NCI-H2029 (cell line): Measurements from ENCODE around the gene FOXB2.
"Not testable (repeated sequence)": the region's sequence is repeated elsewhere in the genome, so short reads cannot be mapped to it uniquely, and the experiment has no call there.

ENCODE experiments used
- DNase-seq: peaks from one replicate; lab custom pipeline; 2025; lab: John Stamatoyannopoulos, UW

FOXB2 gene

DNA sequence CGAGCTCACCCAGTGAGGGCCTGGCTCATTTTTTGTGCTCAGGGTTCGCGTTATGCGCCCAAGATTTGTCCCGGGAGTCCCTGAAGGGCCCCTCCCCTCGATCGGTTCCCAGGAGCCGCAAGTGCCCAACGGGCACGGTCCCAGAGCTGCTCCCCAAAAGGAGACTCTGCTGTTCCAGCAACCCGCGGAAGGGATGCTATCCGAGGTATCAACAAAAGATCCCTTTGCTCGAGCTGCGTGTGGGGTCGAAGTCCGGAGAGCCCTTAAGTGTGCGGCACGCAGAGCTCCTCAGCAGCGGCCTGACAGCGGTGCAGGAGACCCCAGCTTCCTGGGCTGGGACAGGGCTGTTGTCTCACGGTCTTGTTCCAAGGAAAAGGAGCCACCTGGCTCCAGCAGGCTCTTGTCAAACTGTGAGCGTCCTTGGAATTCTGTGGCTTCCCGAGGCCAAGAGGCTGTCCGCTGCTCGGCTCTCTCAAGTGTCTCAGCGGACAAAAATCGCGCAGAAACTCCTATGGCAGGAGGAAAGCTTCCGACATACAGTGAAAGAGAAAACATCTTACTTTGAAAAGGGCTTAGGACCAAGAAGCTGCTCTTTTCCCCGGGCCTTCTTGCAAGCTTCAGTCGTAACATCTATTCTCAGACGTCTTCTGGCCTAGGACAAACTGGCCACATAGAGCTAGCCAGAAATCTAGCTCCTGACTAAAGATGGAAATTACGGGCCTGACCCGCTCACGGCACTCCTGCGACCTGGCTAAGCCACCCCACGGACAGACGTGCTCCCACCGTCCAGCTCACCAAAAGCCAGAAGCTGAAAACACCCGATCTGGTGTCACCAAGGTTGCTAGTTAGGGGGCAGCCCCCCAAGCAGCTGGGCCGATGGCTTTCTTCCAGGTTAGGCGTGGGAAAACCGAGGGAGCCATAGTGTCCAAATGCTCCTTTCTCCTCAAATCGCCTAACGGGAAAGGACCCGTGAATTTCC, 2.6 kb upstream of the FOXB2 start:
- DNase-seq, result no peak

DNA sequence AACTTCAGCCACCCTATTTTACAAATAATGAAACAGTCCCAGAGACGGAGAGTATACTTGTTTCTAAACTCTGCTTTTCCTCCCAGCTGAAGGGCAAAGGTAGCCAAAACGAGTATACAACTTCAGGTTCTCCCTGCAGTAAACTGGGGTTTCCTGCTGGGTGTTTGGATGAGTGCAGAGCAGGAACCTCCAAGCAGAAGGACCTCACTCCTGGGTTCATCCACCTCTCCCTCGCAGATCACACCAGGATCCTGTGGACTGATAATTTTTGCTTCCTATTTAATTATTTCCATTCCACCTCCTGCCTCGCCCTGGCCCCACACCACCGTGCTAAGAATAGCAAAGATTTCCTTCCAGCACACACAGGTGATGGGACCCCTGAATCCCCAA, 2.0 kb upstream of the FOXB2 start:
- DNase-seq, result no peak

DNA sequence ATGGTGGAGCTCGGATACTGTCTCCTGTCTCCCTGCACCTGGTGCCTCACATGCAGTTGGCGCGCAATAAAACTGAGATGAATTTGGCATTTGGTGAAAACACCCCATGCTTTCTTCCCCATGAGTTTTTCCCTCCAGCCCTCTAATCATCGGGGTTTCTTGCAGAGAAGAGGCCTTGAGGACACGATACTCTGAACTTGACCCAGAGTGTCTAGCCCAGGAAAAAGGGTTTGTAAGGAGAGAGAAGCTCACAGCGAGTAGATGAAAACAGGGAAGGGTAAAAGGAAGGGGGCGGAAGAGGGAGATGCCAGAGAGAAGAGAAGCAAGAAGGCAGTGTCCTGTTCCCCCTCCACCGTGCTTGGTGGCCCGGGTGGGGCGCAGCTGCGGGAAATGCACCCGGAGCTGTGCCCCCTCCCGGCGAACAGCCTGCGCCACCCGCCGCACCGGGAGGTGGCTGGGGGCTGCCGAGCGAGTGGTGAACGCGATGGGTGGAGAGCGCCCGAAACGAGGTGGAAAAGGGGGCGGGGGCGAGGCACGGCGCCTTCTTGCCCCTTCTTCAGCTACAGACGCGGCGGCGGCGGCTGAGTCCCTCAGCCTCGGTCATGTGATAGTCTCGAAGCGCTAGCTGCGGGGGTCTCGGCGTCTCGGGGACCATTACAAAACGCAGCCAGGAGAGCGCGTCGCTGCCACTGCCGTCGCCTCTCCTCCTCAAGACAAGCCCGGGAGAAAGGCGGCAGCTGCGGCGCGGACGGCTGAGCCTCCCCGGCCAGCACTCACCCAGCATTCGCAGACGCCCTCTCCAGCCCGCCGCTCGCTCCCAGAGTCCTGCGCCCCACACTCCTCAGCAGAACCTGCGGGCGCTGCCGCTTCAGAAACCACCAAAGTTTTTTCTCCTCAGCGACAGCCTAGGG, 1.1 kb upstream of the FOXB2 start:
- DNase-seq, result no peak

DNA sequence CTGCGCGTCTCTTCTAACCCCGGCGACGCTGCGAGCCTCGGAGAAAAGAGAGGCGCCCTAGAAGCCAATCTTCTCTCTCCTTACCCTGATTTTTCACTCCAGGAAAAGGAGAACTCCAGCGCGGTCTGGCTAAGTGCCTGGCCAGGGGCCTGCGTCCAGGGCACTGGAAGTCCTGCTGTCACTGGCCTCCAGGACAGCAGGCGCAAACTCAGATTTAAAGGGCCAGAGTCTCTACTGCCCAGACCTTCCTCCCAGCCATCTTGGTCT, 553 bp upstream of the FOXB2 start:
- DNase-seq, result no peak

DNA sequence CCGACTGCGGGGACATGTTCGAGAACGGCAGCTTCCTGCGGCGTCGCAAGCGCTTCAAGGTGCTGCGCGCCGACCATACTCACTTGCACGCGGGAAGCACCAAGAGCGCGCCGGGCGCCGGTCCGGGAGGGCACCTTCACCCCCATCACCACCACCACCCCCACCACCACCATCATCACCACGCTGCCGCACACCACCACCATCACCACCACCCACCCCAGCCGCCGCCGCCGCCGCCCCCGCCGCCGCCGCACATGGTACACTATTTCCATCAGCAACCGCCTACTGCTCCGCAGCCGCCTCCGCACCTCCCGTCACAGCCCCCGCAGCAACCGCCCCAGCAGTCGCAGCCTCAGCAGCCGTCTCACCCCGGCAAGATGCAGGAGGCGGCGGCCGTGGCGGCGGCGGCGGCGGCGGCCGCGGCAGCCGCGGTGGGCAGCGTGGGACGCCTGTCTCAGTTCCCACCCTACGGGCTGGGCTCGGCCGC, 514 bp downstream of the FOXB2 start:
- DNase-seq, result no peak

DNA sequence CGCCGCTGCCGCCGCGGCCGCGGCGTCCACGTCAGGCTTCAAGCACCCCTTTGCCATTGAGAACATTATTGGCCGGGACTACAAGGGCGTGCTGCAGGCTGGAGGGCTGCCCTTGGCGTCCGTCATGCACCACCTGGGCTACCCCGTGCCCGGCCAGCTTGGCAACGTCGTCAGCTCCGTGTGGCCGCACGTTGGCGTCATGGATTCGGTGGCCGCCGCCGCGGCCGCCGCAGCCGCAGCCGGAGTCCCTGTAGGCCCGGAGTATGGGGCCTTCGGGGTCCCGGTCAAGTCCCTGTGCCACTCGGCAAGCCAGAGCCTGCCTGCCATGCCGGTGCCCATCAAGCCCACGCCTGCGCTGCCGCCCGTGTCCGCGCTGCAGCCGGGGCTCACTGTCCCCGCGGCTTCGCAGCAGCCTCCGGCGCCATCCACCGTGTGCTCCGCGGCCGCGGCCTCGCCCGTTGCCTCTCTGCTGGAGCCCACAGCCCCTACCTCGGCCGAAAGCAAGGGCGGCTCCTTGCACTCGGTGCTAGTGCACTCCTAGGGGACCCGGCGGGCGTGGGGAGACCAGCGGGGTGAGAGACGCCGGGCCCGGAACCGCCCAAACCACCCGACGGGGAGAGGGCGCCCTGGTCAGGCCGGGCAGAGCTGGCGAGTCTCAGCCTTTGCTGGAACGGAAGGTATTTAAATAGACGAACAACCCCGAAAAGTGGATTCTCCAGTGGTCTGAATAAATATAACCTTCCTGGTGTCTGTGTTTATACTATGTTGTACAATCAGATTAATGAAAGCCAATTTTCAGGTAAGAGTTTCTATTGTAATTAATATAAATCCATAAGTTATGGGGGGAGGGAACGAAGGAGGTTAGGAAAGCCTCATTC, 1.2 kb downstream of the FOXB2 start:
- DNase-seq, result no peak

DNA sequence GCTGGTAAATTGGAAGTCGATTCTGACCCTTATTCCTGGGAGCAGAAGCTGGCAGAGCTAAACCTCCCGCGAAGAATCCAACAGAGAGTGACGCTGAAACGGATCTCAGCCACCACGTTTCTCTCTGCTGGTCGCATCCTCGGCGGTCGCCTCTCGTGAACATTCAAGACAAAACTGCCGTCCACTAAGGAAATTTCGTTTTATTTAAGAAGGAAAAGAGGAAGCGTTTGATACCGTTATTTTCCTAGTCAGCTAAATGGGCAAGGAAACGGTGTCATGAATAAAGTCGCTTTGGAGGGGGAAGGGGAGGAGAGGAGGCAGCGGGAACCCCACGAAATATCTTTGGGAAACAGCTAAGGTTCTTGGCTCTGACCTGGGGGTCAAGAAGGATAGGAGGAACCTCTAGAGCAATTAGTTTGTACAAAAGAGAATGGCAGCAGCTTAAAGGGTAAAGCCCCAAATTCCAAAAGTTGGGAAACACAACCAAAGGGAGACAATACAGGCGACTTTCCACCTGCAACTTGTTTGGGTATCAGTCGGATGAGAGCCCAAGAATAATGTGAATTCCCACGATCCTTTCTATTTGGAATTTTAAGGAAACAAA, 1.9 kb downstream of the FOXB2 start:
- no peak for DNase-seq

DNA sequence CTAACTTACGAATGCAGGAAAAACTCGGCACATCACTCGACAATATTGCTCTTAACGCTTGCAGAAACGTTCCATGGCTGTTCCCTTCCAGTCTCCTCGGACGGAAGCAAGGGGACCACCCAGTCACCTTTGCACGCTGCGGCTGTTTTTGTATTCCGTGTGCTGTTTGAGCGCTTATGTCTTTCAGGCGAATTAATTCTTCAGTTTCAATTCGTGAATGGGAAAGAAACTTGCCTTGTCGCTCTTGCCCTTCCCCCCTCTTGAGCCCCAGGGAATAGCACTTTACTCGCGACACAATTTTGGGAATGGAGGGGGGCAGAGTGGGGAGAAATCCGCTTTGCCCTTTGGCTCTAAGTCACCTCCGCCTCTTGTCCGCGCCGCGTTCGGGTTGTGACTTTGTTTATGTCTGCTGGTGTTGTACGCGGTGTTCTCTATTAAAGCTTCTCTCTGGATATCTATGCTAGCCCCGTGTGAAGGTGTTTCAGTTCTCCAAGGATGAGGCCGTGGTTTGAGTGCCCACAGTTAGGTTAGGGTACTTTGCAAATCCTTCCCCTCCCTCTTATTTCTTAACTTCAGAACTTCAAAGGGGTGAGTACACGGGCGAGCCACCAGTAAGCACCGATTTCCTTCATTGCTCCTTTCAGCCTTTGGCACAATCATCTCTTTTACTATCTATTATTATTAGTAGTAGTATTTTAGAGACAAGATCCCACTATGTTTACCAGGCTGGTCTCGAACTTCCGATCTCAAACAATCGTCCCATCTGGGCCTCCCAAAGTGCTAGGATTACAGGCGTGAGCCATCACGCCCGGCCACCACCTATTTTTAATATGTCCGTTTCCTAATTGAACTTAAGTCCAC, 2.7 kb downstream of the FOXB2 start:
- no peak for DNase-seq

DNA sequence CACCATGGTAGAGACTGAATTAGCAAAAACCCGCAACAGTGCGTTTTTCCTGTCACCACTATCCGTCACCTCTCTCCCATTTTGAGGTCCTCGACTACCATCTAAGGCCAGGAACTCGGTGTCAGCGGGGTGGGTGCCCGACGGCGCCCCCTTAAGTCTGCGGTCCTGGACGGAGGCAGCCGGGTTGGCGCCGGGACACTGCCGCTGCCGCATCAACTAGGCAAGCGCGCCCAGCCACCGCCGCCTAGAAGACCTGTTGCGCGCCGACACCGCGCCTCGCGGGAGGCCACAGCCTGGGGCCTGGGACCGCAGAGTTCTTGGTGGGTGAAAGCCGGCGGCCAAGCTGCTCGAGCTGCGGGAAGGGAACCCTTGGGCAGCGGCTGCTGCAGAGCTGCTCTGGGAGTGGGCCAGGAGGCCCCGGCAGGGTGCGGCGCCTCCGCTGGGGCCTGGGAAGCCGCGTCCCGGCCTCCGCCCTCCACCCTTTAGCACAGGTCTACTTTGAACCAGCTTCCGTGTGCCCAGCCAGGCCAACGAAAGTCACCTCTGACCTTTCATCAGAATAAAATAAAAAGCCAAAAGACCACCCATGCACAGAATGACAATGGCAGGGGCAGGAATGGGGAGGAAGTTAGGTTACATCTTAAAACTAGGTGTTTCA, 3.5 kb downstream of the FOXB2 start:
- no peak for DNase-seq

DNA sequence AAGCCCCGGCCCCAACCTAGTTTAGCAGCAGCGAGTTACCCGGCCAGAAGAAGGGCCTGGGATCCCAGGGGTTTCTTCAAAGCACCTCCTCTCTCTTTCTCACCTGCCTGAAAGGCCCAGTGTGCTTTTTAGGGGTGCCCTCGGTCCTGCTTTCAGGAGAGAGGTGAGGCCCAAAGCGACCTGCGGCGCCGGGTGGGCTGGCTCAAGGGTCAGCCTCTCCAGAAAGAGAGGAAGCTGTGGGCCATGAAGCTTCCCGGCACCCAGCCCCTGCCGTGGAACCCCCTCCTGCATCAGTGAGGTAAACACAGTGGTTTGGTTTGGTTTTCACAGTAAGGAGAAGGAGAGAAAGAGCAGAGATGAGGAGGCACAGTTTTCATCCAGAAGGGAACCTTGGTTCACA, 4.3 kb downstream of the FOXB2 start:
- no peak for DNase-seq

DNA sequence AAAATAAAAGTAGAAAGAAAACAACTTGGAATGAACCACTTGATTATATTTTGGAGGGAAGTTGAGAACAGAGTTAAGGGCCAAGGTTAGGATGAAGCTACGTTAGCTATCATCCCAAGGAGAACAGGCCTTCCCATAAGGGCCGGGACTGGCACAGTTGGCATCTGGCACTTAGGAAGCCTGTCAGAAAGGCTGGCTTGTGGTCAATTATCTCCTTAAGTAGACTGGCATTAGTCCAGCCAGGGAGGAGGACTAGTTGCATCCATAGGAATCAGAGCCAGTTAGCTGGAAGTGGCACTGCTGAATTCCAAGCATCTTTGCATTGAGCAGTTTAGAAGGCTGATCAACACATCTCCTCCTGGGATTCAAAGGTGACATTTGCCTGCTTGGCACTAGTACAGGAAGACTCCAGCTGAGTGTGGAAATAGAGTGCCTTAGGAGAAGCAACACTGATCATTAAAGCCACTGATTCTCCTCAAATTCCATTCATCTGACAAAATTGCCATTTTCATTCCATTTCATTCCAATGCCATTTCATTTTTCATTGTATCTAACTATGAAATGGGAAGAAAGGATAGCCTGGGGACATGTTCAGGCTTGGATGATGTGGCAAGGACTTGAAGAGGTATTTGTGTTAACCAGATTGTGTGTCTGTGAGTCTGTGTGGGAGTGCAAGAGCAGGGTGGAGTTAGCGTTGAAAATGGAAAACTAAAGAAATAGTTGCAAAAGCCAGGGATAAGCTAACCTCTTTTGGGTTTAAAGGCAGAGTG, 5.5 kb downstream of the FOXB2 start:
- peak; percentile 53 for DNase-seq

DNA sequence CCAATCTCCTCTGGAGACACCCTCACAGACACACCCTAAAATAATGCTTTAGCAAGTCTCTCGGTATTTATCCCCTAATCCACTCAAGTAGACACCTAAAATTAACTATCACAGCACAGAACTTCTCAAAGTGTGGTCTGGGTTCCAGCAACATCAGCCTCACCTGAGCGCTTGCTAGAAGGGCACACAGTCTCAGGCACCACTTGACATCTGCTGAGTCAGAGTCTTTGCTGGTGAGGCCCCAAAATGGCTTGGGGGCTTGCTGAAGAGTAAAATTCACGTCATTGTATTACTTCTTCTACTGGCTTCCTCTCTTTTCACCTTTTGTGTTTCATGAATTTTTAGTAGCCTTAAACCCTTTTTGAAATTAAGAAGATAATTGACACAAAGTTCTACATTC, 9.0 kb downstream of the FOXB2 start:
- no peak for DNase-seq

DNA sequence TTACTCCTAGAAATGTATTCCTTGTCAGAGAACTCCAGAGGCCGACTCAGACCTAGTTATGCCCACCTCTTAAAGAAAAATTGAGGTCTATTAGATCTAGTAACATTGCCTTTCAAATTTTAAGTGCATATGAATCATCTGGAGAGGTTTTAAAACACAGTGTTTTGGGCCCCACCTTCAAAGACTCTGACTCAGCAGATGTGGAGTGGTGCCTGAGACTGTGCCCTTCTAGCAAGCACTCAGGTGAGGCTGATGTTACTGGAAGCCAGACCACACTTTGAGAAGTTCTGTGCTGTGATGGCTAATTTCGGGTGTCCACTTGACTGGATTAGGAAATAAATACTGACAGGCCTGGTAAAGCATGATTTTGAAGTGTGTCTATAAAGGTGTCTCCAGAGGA, 10.6 kb downstream of the FOXB2 start:
- no peak for DNase-seq

DNA sequence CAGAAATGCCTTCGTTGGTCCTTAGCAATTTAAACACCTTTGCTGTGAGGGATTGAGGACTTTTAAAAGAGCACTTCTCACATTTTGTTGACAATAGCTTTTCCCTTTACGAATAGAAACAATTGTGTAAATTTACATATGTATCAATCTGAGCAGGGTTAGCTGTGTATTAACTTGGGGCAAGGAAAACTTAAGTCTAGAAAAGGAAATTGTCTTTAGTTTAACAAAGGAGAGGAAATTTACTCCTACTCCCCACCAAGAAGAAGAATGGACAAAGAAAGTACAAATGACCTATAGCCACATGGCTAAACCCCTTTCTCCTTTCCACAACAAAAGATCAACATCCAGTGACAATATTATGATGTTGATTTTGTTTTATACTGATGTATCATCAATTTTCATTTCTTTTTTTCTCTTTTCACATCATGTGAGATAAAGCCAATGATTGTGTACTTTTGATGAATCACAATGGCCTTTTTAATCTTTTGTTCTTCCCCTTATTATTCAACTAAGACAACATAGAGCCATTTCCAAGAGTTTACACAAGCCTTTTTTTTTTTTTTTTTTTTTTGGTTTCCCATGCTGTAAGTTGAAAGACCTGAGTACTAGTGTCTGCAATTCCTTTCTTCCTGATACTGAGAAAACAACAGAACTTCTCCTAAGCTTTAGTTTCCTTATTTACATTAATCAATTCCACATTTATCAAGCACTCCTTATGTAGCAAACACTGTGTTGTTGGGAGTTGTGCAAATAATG, 19.0 kb downstream of the FOXB2 start:
- DNase-seq, result no peak

DNA sequence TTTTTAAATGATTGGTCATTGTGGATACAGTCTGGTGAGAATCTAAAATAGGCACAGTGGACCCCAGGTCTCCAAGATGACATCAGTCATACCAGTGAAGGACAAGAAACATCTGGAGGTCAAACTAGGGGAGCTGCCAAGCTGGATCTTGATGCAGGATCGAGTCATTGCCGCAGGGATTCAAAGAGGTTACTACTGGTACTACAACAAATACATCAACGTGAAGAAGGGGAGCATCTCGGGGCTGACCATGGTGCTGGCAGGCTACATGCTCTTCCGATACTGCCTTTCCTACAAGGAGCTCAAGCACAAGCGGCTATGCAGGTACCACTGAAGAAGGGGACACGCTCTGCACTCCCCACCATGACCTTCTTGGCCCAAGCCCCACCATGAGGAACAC, 20.9 kb downstream of the FOXB2 start:
- no peak for DNase-seq

DNA sequence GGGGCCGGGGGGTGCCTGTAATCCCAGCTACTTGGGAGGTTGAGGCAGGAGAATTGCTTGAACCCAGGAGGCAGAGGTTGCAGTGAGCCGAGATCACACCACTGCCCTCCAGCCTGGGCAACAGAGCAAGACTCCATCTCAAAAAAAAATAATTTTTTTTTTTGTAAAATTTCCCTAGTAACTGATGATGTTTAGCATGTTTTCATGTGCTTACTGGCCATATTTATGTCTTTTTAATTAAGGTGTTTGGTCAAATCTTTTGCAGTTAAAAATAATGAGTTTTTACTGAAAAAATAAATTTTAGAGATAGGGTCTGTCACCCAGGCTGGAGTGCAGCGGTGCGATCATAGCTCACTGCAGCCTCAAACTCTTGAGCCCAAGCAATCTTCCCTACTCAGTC, 24.3 kb downstream of the FOXB2 start:
- not testable (repeated sequence) for DNase-seq

DNA sequence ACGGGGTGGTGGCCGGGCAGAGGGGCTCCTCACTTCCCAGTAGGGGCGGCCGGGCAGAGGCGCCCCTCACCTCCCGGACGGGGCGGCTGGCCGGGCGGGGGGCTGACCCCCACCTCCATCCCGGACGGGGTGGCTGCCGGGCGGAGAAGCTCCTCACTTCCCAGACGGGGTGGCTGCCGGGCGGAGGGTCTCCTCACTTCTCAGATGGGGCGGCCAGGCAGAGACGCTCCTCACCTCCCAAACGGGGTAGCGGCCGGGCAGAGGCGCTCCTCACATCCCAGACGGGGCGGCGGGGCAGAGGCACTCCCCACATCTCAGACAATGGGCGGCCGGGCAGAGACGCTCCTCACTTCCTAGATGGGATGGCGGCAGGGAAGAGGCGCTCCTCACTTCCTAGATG, 41.2 kb downstream of the FOXB2 start:
- DNase-seq, result not testable (repeated sequence)

DNA sequence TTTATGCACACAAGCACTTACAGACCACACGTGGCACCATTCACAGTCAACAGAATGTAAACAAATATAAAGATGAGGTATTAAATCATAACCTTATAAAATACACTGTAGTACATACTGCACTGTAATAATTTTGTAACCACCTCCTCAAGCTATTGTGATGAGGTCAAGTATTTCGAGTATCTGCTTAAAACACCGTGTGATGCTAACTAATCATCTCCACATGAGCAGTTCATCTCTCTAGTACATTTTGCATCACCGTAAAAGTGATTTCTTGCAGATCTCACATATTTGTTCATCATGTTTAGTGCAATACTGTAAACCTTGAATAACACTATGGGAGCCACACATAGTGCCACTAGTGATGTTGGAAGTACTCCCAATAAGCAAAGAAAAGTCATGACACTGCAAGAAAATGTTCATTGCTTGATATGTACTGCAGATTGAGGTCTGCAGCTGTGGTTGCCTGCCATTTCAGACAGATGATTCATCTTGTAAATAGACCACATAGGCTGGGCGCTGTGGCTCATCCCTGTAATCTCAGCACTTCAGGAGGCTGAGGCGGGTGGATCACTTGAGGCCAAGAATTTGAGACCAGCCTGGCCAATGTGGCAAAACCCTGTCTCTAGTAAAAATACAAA, 44.3 kb downstream of the FOXB2 start:
- DNase-seq, result no peak
